H1 (cell line): ENCODE measurements around the gene THPO. TPM values are rescaled to one million over a fixed set of nuclear protein-coding genes. Genes with fewer than 3 reads are reported as not detected.
A peak's percentile ranks its signal among the peaks of the same experiment; 100 is the strongest.

Experiments used
- BACH1 ChIP-seq: IDR thresholded peaks from 2 replicates; pipeline ENCODE4 v1.6.1; 2012; ENCODE audit warnings: low read length, improper control_type of control experiment
- CBX8 ChIP-seq: fragments of 300-800, 300-1000 bp; sonication (generic); IDR thresholded peaks from 2 replicates; pipeline ENCODE4 v1.7.1; 2016; ENCODE audit warnings: low read depth, low read length, borderline replicate concordance
- CHD1 ChIP-seq: IDR thresholded peaks from 2 replicates; pipeline ENCODE4 v1.6.1; 2012; ENCODE audit warnings: low read depth, low read length, improper control_type of control experiment
- CTBP2 ChIP-seq: IDR thresholded peaks from 2 replicates; pipeline ENCODE4 v1.7.0; 2011; ENCODE audit warnings: borderline replicate concordance, mild to moderate bottlenecking, moderate library complexity, mixed read lengths, low read length; ENCODE audit not compliant: insufficient read depth, insufficient read length
- EGR1 ChIP-seq: IDR thresholded peaks from 2 replicates; pipeline ENCODE4 v1.6.1; 2011; ENCODE audit warnings: low read depth, low read length, borderline replicate concordance
- GABPA ChIP-seq: IDR thresholded peaks from 2 replicates; pipeline ENCODE4 v1.6.1; 2011; ENCODE audit warnings: mild to moderate bottlenecking, low read length, moderate library complexity, borderline replicate concordance; ENCODE audit not compliant: insufficient read depth
- HDAC6 ChIP-seq: IDR thresholded peaks from one replicate; pipeline ENCODE4 v1.7.1; 2012; ENCODE audit warnings: low read depth, mild to moderate bottlenecking, inconsistent platforms, low read length, moderate library complexity
- JUND ChIP-seq: IDR thresholded peaks from 2 replicates; pipeline ENCODE4 v1.6.1; 2011; ENCODE audit warnings: mild to moderate bottlenecking, improper control_type of control experiment, low read length
- MAX ChIP-seq: IDR thresholded peaks from 2 replicates; pipeline ENCODE4 v1.6.1; 2012; ENCODE audit warnings: inconsistent platforms
- POLR2AphosphoS5 ChIP-seq: IDR thresholded peaks from 2 replicates; pipeline ENCODE4 v1.6.1; 2011; ENCODE audit warnings: low read depth, low read length
- RNF2 ChIP-seq: fragments of 200-900, 300-1000 bp; sonication (generic); IDR thresholded peaks from 2 replicates; pipeline ENCODE4 v1.7.1; 2016; ENCODE audit warnings: borderline replicate concordance, low read depth, mild to moderate bottlenecking, antibody characterized with exemption, low read length; ENCODE audit not compliant: poor library complexity, severe bottlenecking; ENCODE audit errors: missing control alignments
- SP2 ChIP-seq: IDR thresholded peaks from 2 replicates; pipeline ENCODE4 v1.6.1; 2012; ENCODE audit warnings: mild to moderate bottlenecking, low read length, inconsistent platforms
- SRF ChIP-seq: IDR thresholded peaks from 2 replicates; pipeline ENCODE4 v1.6.1; 2011; ENCODE audit warnings: mild to moderate bottlenecking, low read depth, low read length, moderate library complexity
- TAF1 ChIP-seq: IDR thresholded peaks from 2 replicates; pipeline ENCODE4 v1.6.1; 2011; ENCODE audit warnings: mild to moderate bottlenecking, low read depth, low read length
- ZNF274 ChIP-seq: IDR thresholded peaks from 2 replicates; pipeline ENCODE4 v1.7.0; 2012; ENCODE audit warnings: low read length, borderline replicate concordance; ENCODE audit errors: extremely low read depth
- polyA plus RNA-seq, 7 experiments: library from polyadenylated mRNA; depleted of rRNA in 3 of 7; stranded (reverse) in 5 of 7; unstranded in 2 of 7; fragments of >200 nt in 5 of 7; fragments of 200-250 nt in 2 of 7; gene quantifications; 1 replicate in 5 of 7; 2 replicates in 1 of 7; 4 replicates in 1 of 7; pipeline versions ENCODE4 v1.2.1 to v1.2.3, GENCODE V29; 2011 to 2013; ENCODE audit warnings: missing spikeins in 2 of 7, mixed read lengths in 2 of 7
- total RNA-seq: library from RNA; stranded (reverse); fragmentation: NEBNext Ultra II Directional; extraction: Animal tissue kit (Norgen Biotek cat#: 25700); gene quantifications from 2 replicates; pipeline ENCODE4 v1.2.1, GENCODE V29; 2021

THPO gene
- total and polyA plus RNA-seq, 2 of the 8 experiments (the other 6 are each of a cell fraction or from before 2014, with no cell fraction given) = 0.82 to 1.2 TPM

- TF ChIP-seq SRF (no peak), POLR2AphosphoS5 (no peak), GABPA (0 out of 2 replicates have a peak, but pooled peaks have one; percentile 22), TAF1 (0 out of 2 replicates have a peak, but pooled peaks have one; percentile 28), CBX8 (no peak), CHD1 (no peak), SP2 (no peak), EGR1 (peak; percentile 86; the same call in 1 of the 2 replicates), ZNF274 (no peak), JUND (peak; percentile 78; the same call in 1 of the 2 replicates), BACH1 (no peak), HDAC6 (no peak), MAX (peak; percentile 52), CTBP2 (no peak), RNF2 (no peak)
These were observed 39.5 kb downstream of the THPO start (continued) for GRCh38 chr3:184338511-184338945.
